AG04450 (cell line): ENCODE results near the gene PDZRN3. TPM values are rescaled to one million over a fixed set of nuclear protein-coding genes. Genes with fewer than 3 reads are reported as not detected.

Experiments
- CTCF ChIA-PET: fragments of 300-600, 350-600 bp; formaldehyde crosslinking; extraction: SDS; loops from one replicate; lab custom pipeline; 2022; ENCODE audit warnings: antibody characterized with exemption, inconsistent platforms; lab: Charles Lee
- POLR2A ChIA-PET: fragments of 350-600 bp; formaldehyde crosslinking; extraction: SDS; loops from one replicate; lab custom pipeline; 2021; ENCODE audit warnings: antibody characterized with exemption, inconsistent platforms; lab: Yijun Ruan, JAX
- DNase-seq: peaks from one replicate; pipeline ENCODE4 v3.0.0-alpha.2; 2011; ENCODE audit warnings: low read depth, low spot score
- H3K27ac ChIP-seq: one replicate; pipeline ENCODE4 v1.5.1; 2012; ENCODE audit warnings: low read depth, low read length, control low read depth
- H3K27me3 ChIP-seq: one replicate; pipeline ENCODE4 v1.6.0; 2012; ENCODE audit warnings: low read length; ENCODE audit not compliant: control insufficient read depth, insufficient read depth
- H3K4me3 ChIP-seq: 2 replicates; pipeline ENCODE4 v1.5.1; 2011; ENCODE audit warnings: mild to moderate bottlenecking, low read depth, low read length, control low read depth
- H3K9me3 ChIP-seq: 2 replicates; pipeline ENCODE4 v1.5.1; 2012; ENCODE audit warnings: low read length; ENCODE audit not compliant: control insufficient read depth, insufficient read depth
- CTCF ChIP-seq: IDR thresholded peaks from 2 replicates; pipeline ENCODE4 v1.5.1; 2011; ENCODE audit warnings: low read depth, low read length, control low read depth, inconsistent platforms
- polyA plus RNA-seq: library from polyadenylated mRNA; depleted of rRNA; stranded (reverse); fragments of >200 nt; gene quantifications from 2 replicates; pipeline ENCODE4 v1.2.3, GENCODE V29; 2011

Gene PDZRN3
- polyA plus RNA-seq, 1 experiment = 14.7 TPM

- DNase-seq = no peak
- Histone ChIP-seq H3K4me3 (no peak overlapping the region), H3K27ac (no peak overlapping the region), H3K9me3 (no peaks in the 10 kb centered on the region), H3K27me3 (no peaks in the 10 kb centered on the region)
- TF ChIP-seq CTCF = no peak
- ChIA-PET CTCF (no interaction called here), POLR2A (no interaction called here)
These were observed 48.8 kb downstream of the PDZRN3 start for GRCh38 chr3:73575953-73576352.

GRCh38 chr3:73575519-73575918, 49.2 kb downstream of the PDZRN3 start:
- no peak overlapping the region for H3K4me3 ChIP-seq
- no peaks in the 10 kb centered on the region for H3K27me3 ChIP-seq
- no peak for TF ChIP-seq CTCF
- no peak for DNase-seq
- POLR2A ChIA-PET = no interaction called here
- CTCF ChIA-PET = no interaction called here
- no peak overlapping the region for H3K27ac ChIP-seq
- no peaks in the 10 kb centered on the region for H3K9me3 ChIP-seq

GRCh38 chr3:73573204-73573603, 51.5 kb downstream of the PDZRN3 start:
- CTCF ChIA-PET = interaction anchor here (1.2 to 1.4 kb wide), 2 partner anchors 65 kb away, joined by 3 to 6 read pairs; no protein-coding TSS in a partner anchor
- no peak for DNase-seq
- no peak for TF ChIP-seq CTCF
- no peak overlapping the region for H3K4me3 ChIP-seq
- POLR2A ChIA-PET = no interaction called here
- H3K27me3 ChIP-seq = no peaks in the 10 kb centered on the region
- no peaks in the 10 kb centered on the region for H3K9me3 ChIP-seq
- no peak overlapping the region for H3K27ac ChIP-seq

GRCh38 chr3:73572368-73572767, 52.4 kb downstream of the PDZRN3 start:
- POLR2A ChIA-PET = no interaction called here
- no peak for DNase-seq
- CTCF ChIA-PET = interaction anchor here (1.4 kb wide), 1 partner anchor 65 kb away, joined by 6 read pairs; no protein-coding TSS in a partner anchor
- Histone ChIP-seq H3K27ac (no peak overlapping the region), H3K4me3 (no peak overlapping the region), H3K27me3 (no peaks in the 10 kb centered on the region), H3K9me3 (no peaks in the 10 kb centered on the region)
- no peak for TF ChIP-seq CTCF

GRCh38 chr3:73571238-73571794, 53.4 kb downstream of the PDZRN3 start:
- ChIA-PET POLR2A (no interaction called here), CTCF (no interaction called here)
- H3K4me3 ChIP-seq = no peak overlapping the region
- no peaks in the 10 kb centered on the region for H3K27me3 ChIP-seq
- TF ChIP-seq CTCF = no peak
- H3K9me3 ChIP-seq = no peaks in the 10 kb centered on the region
- DNase-seq = no peak
- H3K27ac ChIP-seq = no peak overlapping the region
